Fibroblast of skin of right quadriceps (primary cell): ENCODE measurements around the gene LMF1.
"Not testable (repeated sequence)": the region's sequence is repeated elsewhere in the genome, so short reads cannot be mapped to it uniquely, and the experiment has no call there.

ENCODE experiments used
- DNase-seq: peaks from one replicate; pipeline ENCODE4 v3.0.0-alpha.2; 2013

LMF1 gene

GRCh38 chr16:841455-842060 is 129.2 kb downstream of the LMF1 start:
- DNase-seq, result no peak

- DNase-seq, result no peak
Measured at GRCh38 chr16:840561-841454, 130.0 kb downstream of the LMF1 start.

GRCh38 chr16:839643-840408 is 131.0 kb downstream of the LMF1 start:
- DNase-seq, result no peak

GRCh38 chr16:838741-839140 is 132.0 kb downstream of the LMF1 start:
- DNase-seq, result no peak

GRCh38 chr16:836822-837221 is 134.0 kb downstream of the LMF1 start:
- not testable (repeated sequence) for DNase-seq

- DNase-seq, result no peak
Measured at GRCh38 chr16:836221-836620, 134.6 kb downstream of the LMF1 start.

- DNase-seq, result no peak
Measured at GRCh38 chr16:835373-835772, 135.4 kb downstream of the LMF1 start.

- no peak for DNase-seq
Measured at GRCh38 chr16:833411-833810, 137.4 kb downstream of the LMF1 start.

GRCh38 chr16:832652-833336 is 138.0 kb downstream of the LMF1 start:
- no peak for DNase-seq

- no peak for DNase-seq
Measured at GRCh38 chr16:831571-832413, 139.0 kb downstream of the LMF1 start.

GRCh38 chr16:830871-831570 is 139.8 kb downstream of the LMF1 start:
- no peak for DNase-seq

GRCh38 chr16:830107-830870 is 140.5 kb downstream of the LMF1 start:
- DNase-seq, result no peak

- DNase-seq, result no peak
Measured at GRCh38 chr16:828891-829290, 141.9 kb downstream of the LMF1 start.

GRCh38 chr16:827513-827912 is 143.3 kb downstream of the LMF1 start:
- DNase-seq, result no peak

GRCh38 chr16:825341-826061 is 145.3 kb downstream of the LMF1 start:
- DNase-seq, result no peak

- DNase-seq, result no peak
Measured at GRCh38 chr16:824601-825000, 146.2 kb downstream of the LMF1 start.

- no peak for DNase-seq
Measured at GRCh38 chr16:824194-824593, 146.6 kb downstream of the LMF1 start.

GRCh38 chr16:822909-823297 is 147.9 kb downstream of the LMF1 start:
- no peak for DNase-seq

GRCh38 chr16:822174-822908 is 148.4 kb downstream of the LMF1 start:
- DNase-seq, result no peak
